COLO668 (cell line): ENCODE data around the gene GRIK4.

Experiments used
- DNase-seq: peaks from one replicate; lab custom pipeline; 2025; ENCODE audit not compliant: unreplicated experiment; lab: John Stamatoyannopoulos, UW

GRIK4 gene

DNA sequence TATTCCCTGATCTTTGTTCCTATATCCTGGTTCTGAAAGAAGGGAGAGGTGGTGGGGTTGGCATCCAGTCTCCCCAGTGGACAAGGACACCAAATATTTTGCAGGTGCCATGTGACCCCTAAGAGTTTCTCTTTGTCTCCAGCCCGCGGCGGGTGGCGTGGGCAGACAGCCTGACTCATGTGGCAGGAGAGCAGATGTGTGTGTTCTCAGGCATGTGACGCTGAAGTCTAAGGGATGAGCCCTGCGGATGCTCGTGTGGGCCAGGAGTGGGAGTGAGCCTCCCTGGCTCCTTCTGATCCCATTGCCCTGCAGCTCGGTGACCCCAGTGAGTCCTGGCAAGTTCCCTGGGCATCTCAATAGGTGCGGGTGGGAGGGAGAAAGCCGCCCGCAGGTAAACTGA lies 417.5 kb downstream of the GRIK4 start:
- no peak for DNase-seq

DNA sequence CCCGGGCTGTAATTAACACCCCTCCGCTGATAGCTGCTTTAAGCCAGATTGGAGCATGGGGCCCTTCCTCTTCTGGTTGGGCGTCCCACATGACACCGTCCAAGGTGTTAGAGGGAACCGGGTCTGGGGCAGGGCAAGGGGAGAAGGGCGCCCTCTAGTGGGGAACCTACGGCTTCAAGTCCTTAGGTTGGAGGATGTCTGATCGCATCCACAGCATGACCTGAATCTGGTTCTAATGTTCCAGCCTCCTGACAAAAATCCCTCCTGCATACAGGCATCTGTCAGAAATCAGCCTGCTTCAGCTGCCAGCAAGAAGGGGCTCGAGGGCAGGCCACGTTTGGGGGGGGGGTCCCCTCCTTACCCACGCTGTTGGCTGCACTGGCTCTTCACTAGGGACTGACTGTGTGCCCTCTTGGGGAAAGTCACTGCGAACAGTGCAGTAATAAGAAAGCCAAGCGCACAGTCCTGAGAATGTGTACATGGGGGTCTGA lies 418.2 kb downstream of the GRIK4 start:
- DNase-seq = peak; percentile 9

GRCh38 chr11:120931057-120931779 lies 419.7 kb downstream of the GRIK4 start:
- DNase-seq = no peak

- no peak for DNase-seq
Measured at GRCh38 chr11:120932305-120932915, 420.9 kb downstream of the GRIK4 start.

DNA sequence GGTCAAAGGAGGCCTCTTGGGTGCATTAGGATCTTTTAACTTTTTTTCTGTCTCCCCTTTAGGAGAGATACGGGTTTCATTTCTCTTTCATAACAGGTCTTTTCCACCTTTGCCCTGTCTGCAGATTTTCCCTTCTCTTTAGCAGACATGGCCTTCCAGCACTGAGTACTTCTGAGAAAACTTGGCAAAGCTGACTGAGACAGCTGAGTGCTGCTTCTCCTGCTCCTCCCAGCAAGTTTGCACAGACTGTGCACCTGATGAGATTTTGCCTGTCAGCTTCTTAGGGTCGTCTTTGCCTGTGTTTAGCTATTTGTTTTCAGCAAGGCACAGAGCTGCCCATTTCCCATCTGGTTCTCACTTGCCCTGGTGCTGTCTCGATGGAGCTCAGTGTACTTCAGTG lies 424.8 kb downstream of the GRIK4 start:
- no peak for DNase-seq

DNA sequence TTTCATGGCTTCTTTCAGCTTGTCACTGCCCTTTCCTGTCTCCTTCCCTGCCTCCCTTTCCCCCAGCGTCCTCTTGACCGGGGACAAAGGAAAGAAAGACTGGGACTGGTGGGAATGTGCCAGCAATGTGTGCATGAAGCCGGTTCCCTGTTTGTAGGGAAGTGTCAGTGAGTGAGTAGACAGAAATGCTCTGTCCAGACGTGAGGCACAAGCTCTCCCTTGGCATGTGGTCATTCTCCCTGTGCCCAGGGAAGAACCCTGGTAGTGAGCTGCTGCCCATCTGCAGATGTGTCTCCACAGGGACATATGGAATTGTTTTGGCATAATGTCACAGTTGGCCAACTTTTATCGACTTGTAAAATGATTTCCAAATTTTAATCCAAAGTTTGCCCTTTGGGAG lies 426.0 kb downstream of the GRIK4 start:
- DNase-seq = no peak

DNA sequence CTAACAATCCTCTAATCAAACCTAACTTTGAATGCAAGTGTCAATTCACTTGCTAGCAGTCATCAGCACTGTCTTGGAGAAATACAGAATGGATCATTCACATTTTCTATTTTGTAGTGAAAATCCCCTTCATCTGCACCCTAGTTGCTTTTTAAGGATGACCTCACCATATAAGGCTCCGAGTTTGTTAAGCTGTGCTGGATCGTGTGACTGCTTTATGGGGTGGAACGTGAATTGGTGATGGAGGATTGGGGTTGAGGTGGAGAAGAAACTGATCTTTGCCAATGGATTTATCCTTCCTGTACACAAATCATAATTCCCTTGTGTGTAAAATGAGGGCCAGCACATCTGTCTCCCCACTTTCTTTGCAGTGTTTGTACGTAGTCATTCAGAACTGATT lies 426.7 kb downstream of the GRIK4 start:
- DNase-seq = no peak

DNA sequence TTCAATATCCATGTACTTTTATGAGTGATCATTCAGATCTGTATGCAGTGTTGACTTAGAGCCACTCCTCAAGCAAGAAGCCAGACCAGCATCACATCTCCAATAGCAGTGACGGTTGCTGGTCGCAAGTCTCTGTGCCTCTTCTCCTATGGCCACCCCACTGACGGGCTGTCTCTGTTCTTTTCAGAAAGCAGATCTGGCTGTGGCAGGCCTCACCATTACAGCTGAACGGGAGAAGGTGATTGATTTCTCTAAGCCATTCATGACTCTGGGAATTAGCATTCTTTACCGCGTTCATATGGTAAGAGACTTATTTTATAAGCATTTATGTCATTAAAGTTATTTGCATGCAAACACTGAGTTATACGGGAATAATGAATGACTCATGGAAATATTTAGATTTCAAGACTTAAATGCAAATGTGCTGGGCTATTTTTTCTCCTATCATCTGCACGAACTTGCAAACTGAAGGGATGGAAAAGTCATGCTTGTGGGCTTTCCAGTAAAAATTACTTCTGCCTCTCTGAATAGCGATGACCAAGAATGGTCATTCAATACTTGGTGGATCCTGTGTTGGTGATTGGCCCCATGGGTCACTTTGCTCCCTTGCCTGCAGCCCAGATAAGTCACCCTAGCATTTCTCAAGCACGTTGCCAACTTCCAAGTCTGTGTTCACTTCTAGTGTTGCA lies 428.8 kb downstream of the GRIK4 start:
- no peak for DNase-seq

DNA sequence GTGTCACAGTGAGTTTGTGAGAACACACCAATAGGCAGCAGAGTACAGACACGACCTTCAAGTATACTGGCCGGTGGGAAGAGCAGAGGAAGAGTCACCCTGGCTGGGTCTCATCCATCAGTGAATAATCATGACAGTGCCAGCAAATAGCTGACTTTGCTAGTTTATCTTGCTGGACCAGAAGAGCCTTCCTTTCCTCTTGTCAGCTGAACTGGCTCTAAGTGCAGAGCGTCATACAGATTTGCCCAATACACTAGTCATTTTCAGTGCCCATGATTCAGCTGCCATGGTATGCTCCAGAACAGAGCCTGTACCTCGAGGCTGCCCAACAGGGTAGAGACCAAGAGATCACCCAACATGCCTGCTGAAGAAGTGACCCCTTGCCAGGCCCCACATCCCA lies 429.5 kb downstream of the GRIK4 start:
- DNase-seq = no peak

DNA sequence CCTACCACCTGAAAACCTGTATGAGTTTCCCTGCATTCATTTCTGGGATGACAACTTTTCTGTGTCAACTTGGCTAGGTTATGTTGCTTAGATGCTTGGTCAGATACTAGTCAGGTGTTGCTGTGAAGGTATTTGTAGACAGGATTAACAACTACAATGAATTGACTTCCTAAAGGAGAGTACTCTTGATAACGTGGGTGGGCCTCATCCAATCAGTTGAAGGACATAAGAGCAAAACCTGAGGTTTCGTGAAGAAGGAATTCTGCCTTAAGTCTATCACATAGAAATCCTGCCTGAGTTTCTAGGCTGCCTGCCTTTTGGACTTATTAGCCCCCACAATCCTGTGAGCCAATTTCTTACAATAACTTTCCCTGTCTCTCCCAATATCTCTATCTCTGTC lies 431.2 kb downstream of the GRIK4 start:
- no peak for DNase-seq

DNA sequence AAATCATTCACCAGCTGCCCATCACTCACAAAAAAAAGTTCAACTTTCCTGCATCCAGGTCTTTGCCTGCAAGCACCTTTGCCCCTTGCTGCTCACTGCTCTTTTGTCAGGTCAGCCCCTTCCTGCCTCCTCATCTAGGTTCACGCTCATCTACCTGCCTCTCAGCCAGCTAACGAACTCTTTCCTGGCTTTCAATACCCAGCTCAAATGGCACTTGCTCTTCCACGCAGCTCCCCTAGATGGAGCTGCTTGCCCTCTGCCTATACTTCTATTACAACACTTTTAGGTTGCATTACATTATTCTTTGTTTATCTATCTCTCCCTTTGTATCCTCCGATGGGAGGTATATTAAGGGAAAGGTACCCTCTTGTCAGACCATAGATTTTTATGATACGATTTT lies 433.5 kb downstream of the GRIK4 start:
- no peak for DNase-seq

- no peak for DNase-seq
Measured at GRCh38 chr11:120950880-120951279, 439.3 kb downstream of the GRIK4 start.

- peak; percentile 51 for DNase-seq
Measured at GRCh38 chr11:120952461-120953434, 441.2 kb downstream of the GRIK4 start.

DNA sequence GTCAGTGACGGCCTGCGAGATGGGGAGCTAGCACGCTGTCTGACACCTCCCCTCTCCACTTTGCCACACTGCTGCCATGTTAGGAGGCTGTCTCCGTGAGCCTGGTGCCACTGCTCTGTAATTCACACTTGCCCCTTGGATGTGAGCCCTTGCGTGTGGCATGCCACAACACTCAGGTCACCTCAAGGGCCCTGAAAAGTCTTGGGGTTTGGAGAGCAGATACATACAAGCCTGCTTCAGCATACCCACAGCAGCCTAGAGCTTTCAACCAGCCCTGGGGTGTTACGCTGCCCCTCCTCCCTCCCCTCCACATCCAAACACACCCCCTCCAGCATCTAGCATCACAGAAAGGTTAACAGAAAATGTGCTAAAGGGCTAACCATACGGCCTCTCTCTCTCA lies 442.8 kb downstream of the GRIK4 start:
- DNase-seq = no peak

GRCh38 chr11:120956710-120957495 lies 445.4 kb downstream of the GRIK4 start:
- DNase-seq = no peak

DNA sequence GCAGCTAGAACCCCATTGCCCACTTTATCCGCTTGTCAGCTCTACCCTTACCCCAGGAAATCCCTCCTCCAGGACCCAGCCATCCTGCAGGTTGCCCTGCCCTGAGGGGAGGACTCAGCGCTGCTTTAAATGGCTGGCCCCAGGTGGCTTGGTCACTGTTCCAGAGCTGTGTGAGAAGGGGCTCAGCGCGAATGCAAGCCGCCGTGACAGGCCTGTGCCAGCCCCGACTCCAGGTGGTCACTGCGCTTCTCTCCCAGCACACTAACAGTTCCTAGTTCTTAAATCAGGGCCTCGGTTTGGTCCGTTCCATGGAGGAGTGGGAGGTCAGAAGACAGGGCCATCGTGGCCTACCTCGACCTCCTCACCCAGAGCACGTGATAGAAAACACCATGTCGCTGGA lies 446.6 kb downstream of the GRIK4 start:
- no peak for DNase-seq

DNA sequence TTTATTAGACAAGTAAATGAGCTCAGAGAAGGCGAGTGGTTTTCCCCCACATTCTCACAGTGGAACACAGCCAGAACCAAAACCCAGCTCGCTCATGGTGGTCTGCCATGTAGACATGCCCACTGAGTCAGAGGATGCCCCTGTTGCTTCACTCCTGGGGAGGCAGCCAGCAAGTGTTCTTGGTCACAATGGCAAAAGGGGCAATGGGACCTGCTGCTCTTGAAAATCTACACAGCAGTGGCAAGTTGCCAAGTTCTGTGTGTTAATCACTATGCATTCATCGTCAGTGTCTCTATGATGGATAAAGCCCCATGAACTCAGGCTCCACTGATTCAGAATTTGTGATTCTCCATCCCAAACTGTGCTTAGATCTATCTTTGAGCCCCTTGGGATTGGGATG lies 447.6 kb downstream of the GRIK4 start:
- DNase-seq = no peak

- DNase-seq = no peak
Measured at GRCh38 chr11:120964857-120965256, 453.3 kb downstream of the GRIK4 start.

DNA sequence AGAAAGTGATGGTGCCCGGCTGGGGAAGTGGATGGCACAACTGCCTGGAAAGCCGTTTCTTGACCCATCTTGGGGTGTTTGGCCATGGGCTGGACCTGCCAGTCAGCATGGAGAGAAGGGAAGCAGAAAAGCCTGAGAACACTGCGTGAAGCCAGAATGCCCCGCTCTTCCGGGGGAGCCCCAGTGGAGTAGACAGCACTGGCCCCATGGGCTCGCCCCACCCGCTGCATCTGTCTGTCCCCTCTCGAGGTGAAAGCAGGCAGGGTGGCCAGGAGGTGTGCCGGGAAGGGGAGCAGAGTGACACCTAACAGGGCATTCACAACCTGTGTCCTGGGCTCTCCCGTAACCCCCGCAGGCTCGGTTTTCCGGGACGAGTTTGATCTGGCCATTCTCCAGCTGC lies 455.3 kb downstream of the GRIK4 start:
- no peak for DNase-seq

DNA sequence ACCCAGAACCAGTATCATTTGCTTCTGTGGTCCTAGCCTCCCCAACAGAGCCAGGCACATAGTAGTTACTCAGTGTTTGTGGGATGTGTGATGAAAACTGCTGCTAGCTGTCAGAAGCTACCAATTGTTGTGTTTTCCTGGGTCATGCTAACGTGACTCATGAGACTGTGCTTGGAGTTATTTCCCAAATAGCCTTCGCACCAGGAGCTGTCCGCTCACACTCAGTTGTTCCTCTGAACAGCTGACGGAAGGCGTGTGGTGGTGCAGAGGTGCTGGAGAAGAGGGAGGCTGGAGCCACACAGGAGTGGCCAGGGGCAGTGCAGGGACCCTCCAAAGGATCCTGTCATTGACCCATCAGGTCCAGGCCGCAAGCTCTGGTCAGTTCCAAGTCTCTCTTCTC lies 458.4 kb downstream of the GRIK4 start:
- DNase-seq = no peak
